ENCODE data around the gene DMAC2L.
A peak's percentile ranks its signal among the peaks of the same experiment; 100 is the strongest.
"Not testable (repeated sequence)": the region's sequence is repeated elsewhere in the genome, so short reads cannot be mapped to it uniquely, and the experiment has no call there.

DMAC2L gene

DNA sequence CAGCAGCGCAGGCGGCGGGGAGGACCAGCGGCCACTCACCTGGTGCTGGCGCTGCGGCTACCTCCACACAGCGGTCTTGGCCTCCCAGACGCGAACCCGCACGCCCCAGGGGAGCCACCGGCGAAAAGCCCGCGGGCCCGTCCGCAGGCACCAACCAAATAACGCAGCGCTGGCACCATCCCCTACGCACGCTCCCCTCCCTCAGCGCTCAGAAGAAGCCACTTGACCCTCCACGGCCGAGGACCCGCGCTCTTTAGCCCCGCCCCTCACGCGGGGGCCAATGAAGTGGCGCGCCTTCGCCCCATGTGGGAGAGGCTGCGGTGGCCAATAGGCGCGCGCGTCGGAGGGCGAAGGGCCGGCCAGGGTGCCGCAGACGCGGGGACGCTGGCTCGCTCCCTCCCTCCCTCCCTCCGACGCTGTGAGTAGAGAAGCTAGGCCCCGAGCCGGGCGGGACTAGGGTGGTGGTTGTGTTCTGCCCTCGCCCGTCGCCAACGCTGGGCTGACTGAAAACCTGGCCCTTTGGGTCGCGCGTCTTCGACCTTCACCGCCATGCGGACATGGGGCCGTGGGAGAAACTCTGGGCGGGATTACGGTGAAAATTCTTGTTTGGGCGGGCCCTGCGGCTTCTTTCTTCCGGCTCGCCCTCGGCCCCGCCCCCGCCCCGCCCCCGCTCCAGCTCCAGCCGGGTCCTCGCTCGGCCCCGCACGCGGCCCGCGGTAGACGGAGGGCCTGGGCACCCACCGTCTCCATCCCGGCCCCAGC lies at the start of gene DMAC2L, which contains the start of gene L2HGDH:
Gene DMAC2L, plus strand, starts transcription at position 353 of the 762 bp plus-strand sequence. CDS start 9,164 bp downstream, outside the sequence.
Gene L2HGDH, minus strand, starts transcription at position 258 of the 762 bp plus-strand sequence. Its CDS starts 79 bp downstream, at position 179.
- DNase-seq: peak; percentile 52 to 98 (median 91)

DNA sequence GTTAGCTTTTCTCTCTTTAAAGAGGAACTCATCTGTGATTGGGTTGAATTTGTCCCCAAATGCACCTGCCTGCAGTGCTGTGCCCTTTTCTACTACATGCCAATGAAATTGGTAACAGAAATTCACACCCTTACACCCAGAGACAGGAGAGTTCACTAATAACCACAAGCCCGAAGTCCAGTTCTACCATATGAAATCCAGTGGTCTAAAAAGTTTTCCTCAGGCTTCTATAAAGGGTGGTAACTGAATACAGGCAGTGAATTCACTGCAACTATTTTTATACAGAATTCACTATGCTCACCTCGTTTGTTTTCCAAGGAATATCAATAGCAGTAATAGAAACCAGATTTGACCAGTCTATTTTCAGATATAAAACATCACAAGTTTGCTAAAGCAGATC lies 49.3 kb upstream of the DMAC2L start:
- no peak for DNase-seq

DNA sequence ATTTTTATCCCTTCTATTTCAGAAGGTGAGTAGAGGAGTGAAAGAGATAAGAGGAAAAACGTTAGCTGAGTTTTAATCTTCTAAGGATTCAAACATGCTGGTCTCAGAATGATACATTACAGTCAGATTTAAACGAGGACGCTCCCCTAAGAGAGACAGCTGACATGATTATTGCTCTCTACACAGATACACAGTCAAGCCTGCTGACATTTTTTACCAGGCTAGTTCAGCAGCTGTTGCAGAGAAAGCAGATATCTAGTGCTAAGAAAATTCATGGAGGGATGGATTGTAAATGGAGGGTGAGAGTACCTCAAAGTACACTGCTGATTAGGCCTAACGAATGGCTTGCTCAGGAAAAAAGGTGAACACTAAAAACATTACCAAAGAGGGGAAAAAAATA lies 48.8 kb upstream of the DMAC2L start:
- DNase-seq: no peak

- no peak for DNase-seq
These were observed 47.1 kb upstream of the DMAC2L start for GRCh38 chr14:50265029-50265428.

GRCh38 chr14:50270932-50271331 lies 41.2 kb upstream of the DMAC2L start:
- no peak for DNase-seq

- DNase-seq: no peak
These were observed 39.6 kb upstream of the DMAC2L start for GRCh38 chr14:50272498-50272897.

DNA sequence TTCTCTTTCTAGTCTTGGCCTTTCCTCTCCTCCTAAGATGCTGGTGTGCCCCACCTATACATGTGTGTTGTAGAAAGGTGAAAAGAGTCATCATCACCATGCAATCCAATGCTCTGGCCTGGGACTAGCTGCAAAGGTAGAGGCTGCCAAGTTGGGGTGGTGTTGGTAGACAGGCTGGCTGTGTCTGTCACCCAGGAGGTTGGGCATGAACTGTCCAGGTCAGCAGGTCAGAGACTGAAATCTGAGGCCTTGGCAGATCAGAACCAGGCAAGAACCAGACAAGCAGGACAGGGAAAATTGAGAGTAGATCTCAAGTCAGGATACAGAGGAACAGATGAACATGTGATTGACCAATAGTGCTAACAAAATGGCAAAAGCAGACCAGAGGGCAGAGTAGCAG lies 26.3 kb upstream of the DMAC2L start:
- no peak for DNase-seq

GRCh38 chr14:50288146-50288545 lies 24.0 kb upstream of the DMAC2L start:
- no peak for DNase-seq

DNA sequence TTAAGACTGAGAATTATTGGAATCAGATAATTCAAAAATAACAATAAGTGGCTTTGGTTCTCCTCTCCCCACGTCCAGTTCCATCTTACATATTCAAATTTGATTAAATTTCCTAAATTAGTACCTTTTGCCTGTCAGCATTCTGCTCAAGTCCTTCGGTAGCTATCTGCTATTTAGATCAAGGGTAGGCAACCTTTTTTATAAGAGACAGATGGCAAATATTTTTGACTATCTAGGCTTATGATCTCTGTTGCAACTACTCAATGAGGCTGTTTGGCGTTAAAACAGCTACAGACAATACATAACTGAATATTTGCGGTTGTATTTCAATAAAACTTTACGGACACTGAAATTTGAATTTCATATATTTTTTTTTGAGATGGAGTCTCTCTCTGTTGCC lies 21.8 kb upstream of the DMAC2L start:
- DNase-seq: no peak

GRCh38 chr14:50299585-50299984 lies 12.5 kb upstream of the DMAC2L start:
- no peak for DNase-seq

DNA sequence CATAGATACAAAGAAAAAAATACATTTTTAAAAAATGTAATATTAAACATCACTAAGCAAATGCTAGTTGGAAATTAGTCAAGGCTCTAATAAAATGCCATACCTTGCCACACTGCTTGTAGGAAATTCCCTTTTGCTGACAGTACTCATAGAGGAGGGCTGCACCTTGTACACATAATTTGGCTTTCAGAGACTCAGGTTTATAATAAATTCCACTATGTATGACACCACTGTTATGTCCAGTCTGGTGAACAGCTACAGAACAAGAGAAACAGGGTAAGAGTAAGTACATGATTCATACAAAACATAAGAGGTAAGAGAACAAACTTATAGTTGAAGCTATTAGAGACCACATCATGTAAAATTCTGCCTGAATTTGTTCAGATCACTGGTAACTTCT lies 10.2 kb upstream of the DMAC2L start:
- no peak for DNase-seq

- no peak for DNase-seq
These were observed 8.2 kb upstream of the DMAC2L start for GRCh38 chr14:50303744-50304471.

GRCh38 chr14:50308363-50308915 lies 3.7 kb upstream of the DMAC2L start:
- DNase-seq: no peak

DNA sequence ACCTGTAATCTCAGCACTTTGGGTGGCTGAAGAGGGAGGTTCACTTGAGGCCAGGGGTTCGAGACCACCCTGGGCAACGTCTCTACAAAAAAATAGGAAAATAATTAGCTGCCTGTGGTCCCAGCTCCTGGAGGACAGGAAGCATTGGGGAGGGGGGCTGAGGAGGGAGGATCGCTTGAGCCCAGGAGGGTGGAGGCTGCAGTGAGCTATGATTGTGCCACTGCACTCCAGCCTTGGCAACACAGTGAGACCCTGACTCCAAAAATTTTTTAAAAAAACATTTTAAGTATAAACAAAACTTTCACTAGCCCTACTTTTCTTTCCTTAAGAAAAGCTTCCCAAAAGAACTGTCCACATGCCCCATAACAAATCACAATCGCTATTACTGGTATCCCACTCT lies 1.7 kb upstream of the DMAC2L start:
- no peak for DNase-seq

GRCh38 chr14:50311337-50311971 lies 670 bp upstream of the DMAC2L start:
- no peak for DNase-seq

DNA sequence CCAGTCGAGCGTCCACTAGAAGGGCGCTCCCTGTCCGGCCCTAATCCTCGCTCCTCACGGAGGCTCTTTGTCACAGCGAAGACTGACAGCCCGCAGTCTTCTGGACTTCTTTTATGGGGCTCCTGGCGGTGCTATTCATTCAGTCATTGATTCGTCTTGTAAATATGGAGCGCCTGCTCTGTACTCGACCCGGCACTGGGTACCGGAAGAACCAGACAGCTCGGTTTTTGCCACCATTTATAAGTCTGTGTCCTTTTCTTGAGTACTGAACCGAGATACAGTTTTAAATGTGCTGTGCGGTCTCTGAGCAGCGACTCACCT lies 570 bp downstream of the DMAC2L start:
- DNase-seq: peak in 3 of 56 donors; percentile 57 to 72 (median 66)

GRCh38 chr14:50314098-50314497 lies 2.0 kb downstream of the DMAC2L start:
- not testable (repeated sequence) for DNase-seq

- no peak for DNase-seq
These were observed 6.0 kb downstream of the DMAC2L start for GRCh38 chr14:50318031-50318626.

DNA sequence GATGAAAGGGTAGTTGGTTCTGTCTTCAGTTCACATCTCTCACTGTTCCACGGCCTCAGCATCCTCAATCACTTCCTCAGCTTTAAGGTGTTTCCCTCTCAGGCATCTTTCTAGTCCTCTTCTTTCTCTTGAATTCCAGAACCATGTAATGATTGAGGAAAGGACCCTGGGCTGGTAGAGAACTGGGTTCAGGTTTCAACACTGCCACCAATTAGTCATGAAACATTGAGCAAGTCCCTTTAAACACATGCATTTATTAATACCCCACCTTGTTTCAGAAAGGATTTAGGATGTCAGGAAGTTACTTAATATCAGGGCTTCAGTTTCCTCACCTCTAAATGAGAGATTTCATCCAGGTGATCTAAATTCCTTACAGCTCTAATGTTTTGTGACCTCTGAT lies 7.2 kb downstream of the DMAC2L start:
- no peak for DNase-seq

DNA sequence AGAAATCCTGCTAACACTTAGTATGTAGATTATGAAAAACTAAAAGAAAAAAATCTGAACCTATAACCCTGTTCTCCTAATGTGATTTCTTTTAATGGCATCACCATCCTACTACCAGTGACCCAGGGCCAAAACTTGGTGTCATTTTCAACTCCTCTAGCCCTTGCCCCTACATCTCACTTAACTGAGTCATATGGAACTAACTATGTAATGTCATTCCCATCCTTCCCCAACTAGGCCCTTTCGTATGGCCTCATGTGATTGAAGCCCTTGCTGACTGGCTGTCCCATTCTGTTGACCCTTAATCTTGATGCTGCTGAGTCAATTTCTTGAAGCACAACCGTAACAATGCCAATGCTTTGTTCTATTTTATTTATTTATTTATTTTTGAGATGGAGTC lies 7.6 kb downstream of the DMAC2L start:
- no peak for DNase-seq

GRCh38 chr14:50320283-50320682 lies 8.2 kb downstream of the DMAC2L start:
- DNase-seq: peak in 6 of 56 donors; percentile 1 to 26 (median 16)

Data from nucleus accumbens (tissue), 56 donors.